Lower lobe of right lung (tissue), 2 donors: ENCODE data around the gene PDGFB. TPM values are rescaled to one million over a fixed set of nuclear protein-coding genes. Genes with fewer than 3 reads are reported as not detected.
A peak's percentile ranks its signal among the peaks of the same experiment; 100 is the strongest.

Source experiments
- ATAC-seq, 2 donors: fragments of 200-7000 bp; cut with Tn5 transposase; one replicate each; pipeline ENCODE4 v1.9.1; 2020 to 2022; ENCODE audit warnings: mild to moderate bottlenecking in 2 of 2, moderate library complexity in 2 of 2
- DNase-seq: peaks from one replicate; pipeline ENCODE4 v3.0.0-alpha.2; 2020
- H3K27ac ChIP-seq: fragments of 200-600 bp; one replicate; pipeline ENCODE4 v1.8.0; 2022
- H3K27me3 ChIP-seq: fragments of 200-600 bp; one replicate; pipeline ENCODE4 v1.8.0; 2022; ENCODE audit warnings: low read depth
- H3K36me3 ChIP-seq: fragments of 200-600 bp; one replicate; pipeline ENCODE4 v1.8.0; 2022; ENCODE audit warnings: mild to moderate bottlenecking
- H3K4me1 ChIP-seq: fragments of 200-600 bp; one replicate; pipeline ENCODE4 v1.8.0; 2022
- H3K4me3 ChIP-seq: fragments of 200-600 bp; one replicate; pipeline ENCODE4 v1.8.0; 2022; ENCODE audit warnings: mild to moderate bottlenecking
- H3K9me3 ChIP-seq: fragments of 200-600 bp; one replicate; pipeline ENCODE4 v1.8.0; 2022
- CTCF ChIP-seq: fragments of 200-600 bp; IDR thresholded peaks from one replicate; pipeline ENCODE4 v1.8.0; 2022; ENCODE audit warnings: antibody characterized with exemption, mild to moderate bottlenecking
- intact Hi-C: fragments of 100-400 bp; cut with DNase I; formaldehyde crosslinking; loops from one replicate; pipeline ENCODE4 v1.11.0; 2022
- total RNA-seq: library from RNA; stranded (reverse); fragmentation: NEBNext Ultra II Directional; extraction: Animal tissue kit (Norgen Biotek cat#: 25700); gene quantifications from one replicate; pipeline ENCODE4 v1.2.1, GENCODE V29; 2021
- donor health status: DM: no; HTN: yes; CAD: no; lungs with severe emphysema.

The PDGFB gene
- total RNA-seq, 1 donor from 2014 or later = 30.5 TPM

DNA sequence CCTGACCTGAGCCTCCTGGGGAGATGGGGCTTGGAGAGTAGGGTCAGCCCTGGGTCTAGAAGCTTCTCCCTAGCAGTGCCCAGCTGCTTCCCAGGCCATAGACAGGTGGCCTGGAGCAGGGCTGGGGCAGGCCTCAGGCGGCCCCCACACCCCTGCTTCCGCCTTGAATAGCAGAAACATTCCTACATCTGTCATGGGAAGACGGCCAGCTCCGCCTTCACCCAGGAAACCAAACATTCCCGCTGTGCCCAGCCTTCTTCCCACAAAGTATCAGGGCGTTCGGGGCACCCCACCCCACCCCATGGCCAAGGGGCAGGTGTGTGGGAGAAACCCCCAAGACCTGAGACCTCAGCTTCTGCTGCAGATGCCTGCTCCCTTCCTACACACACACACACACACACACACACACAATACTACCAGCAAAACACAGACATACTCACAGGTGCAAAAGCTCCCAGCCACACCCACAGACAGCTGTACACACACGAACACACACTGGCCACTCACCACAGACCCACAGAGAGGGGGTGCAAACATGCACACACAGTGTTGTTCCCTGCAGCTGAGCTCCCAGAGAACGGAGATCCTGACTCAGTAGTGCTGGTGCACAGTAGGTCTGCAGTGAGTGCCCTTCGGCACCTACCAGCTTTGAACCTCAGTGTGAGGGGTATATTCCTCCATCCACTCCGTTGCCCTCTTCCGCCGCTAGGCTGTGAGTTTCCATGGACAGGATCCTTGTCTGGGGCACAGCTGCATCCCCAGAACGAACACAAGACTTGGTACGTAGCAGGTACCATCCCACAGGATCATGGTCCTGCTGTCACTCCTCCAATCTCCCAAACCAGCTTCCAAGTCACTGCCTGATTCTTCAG lies 37.4 kb downstream of the PDGFB start:
- intact Hi-C loops = no loop called here
- ATAC-seq (peak; percentile 52 to 57), DNase-seq (peak; percentile 44)
- Histone ChIP-seq H3K9me3 (no peaks in the 10 kb centered on the region), H3K36me3 (no peaks in the 10 kb centered on the region), H3K27me3 (no peaks in the 10 kb centered on the region), H3K4me1 (peaks cover 9% of the 10 kb centered on the region), H3K27ac (no peak overlapping the region), H3K4me3 (no peak overlapping the region)
- TF ChIP-seq CTCF = no peak

GRCh38 chr22:39206491-39206890 lies 38.3 kb downstream of the PDGFB start:
- no peak for TF ChIP-seq CTCF
- Histone ChIP-seq H3K9me3 (no peaks in the 10 kb centered on the region), H3K36me3 (no peaks in the 10 kb centered on the region), H3K27ac (no peak overlapping the region), H3K27me3 (no peaks in the 10 kb centered on the region), H3K4me3 (no peak overlapping the region), H3K4me1 (peaks cover 13% of the 10 kb centered on the region)
- DNase-seq (peak; percentile 20), ATAC-seq (peak in 1 of 2 donors; percentile 27)
- intact Hi-C loops = no loop called here

DNA sequence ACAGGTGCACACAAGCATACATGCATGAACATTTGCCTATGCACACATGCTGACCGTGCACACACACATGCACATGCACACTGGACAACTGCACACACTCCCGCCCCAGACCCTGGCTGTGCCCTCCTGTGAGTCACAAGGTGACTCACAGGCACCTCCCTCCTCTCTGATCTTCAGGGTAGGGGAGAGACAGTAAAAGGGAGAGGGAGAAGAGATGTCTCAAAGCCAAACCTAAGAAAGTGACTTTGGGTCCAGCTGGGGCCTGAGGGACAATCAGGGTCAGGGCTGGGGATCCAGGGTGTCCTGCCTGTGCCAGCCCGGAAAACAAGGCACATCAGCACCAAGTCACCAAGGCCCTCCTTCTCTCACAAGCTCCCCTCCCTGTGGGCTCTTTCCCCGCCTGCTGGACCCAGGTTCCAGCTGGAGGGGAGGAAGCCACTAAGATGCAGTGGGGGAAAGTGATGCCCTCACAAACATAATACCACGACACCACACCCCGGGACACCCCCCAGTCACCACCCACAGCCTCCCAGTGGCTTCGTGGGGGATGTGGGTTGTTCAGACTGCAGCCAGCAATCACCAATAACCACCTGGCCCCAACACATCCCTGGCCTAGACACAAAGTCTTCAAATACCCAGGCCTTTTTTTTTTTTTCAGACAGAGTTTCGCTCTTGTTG lies 39.3 kb downstream of the PDGFB start:
- ATAC-seq (no peak), DNase-seq (peak; percentile 21)
- peaks cover 13% of the 10 kb centered on the region for H3K4me1 ChIP-seq
- no peaks in the 10 kb centered on the region for H3K9me3 ChIP-seq
- H3K27me3 ChIP-seq = no peaks in the 10 kb centered on the region
- H3K27ac ChIP-seq = no peak overlapping the region
- H3K4me3 ChIP-seq = no peak overlapping the region
- no peak for TF ChIP-seq CTCF
- intact Hi-C loops = no loop called here
- H3K36me3 ChIP-seq = no peaks in the 10 kb centered on the region

- Histone ChIP-seq H3K4me1 (peaks cover 13% of the 10 kb centered on the region), H3K36me3 (no peaks in the 10 kb centered on the region), H3K27ac (no peak overlapping the region), H3K27me3 (no peaks in the 10 kb centered on the region), H3K4me3 (no peak overlapping the region), H3K9me3 (no peaks in the 10 kb centered on the region)
- DNase-seq = peak; percentile 35
- intact Hi-C loops = no loop called here
- ATAC-seq = no peak
- TF ChIP-seq CTCF = no peak
Measured at GRCh38 chr22:39204216-39204615, 40.6 kb downstream of the PDGFB start.

GRCh38 chr22:39197578-39197977 lies 47.2 kb downstream of the PDGFB start:
- H3K27me3 ChIP-seq = no peaks in the 10 kb centered on the region
- intact Hi-C loops = no loop called here
- no peak overlapping the region for H3K27ac ChIP-seq
- DNase-seq (no peak), ATAC-seq (no peak)
- no peak overlapping the region for H3K4me3 ChIP-seq
- TF ChIP-seq CTCF = no peak
- peaks cover 9% of the 10 kb centered on the region for H3K9me3 ChIP-seq
- H3K36me3 ChIP-seq = no peaks in the 10 kb centered on the region
- H3K4me1 ChIP-seq = peaks cover 6% of the 10 kb centered on the region
